CD4-positive, CD25-positive, alpha-beta regulatory T cell (primary cell): ENCODE results near the gene COL3A1. TPM values are rescaled to one million over a fixed set of nuclear protein-coding genes. Genes with fewer than 3 reads are reported as not detected.

Experiments
- ATAC-seq, 2 donors: fragments of 150-1000 bp; cut with Tn5 transposase; one replicate each; pipeline ENCODE4 v1.10.0; 2021; ENCODE audit warnings: low read depth in 2 of 2, moderate number of reproducible peaks in 2 of 2, moderate library complexity in 1 of 2
- DNase-seq, 3 donors: peaks; one replicate each; pipeline versions ENCODE4 v3.0.0 to v3.0.0-alpha.2; 2012 to 2022; ENCODE audit warnings: mixed read lengths in 1 of 3
- H3K27ac ChIP-seq: one replicate; pipeline ENCODE4 v1.7.0; 2013; ENCODE audit warnings: mild to moderate bottlenecking, low read length; ENCODE audit not compliant: insufficient read depth, poor library complexity, severe bottlenecking
- H3K27me3 ChIP-seq: one replicate; pipeline ENCODE4 v1.7.0; 2013; ENCODE audit warnings: low read length; ENCODE audit not compliant: control insufficient read depth, insufficient read depth
- H3K36me3 ChIP-seq: one replicate; pipeline ENCODE4 v1.7.0; 2013; ENCODE audit warnings: mild to moderate bottlenecking, low read length, moderate library complexity; ENCODE audit not compliant: control insufficient read depth, insufficient read depth
- H3K4me1 ChIP-seq: 2 replicates; pipeline ENCODE4 v1.7.0; 2013; ENCODE audit warnings: mild to moderate bottlenecking, low read length; ENCODE audit not compliant: insufficient read depth, control insufficient read depth, poor library complexity, severe bottlenecking
- H3K4me3 ChIP-seq: one replicate; pipeline ENCODE4 v1.7.0; 2013; ENCODE audit warnings: low read depth, mild to moderate bottlenecking, low read length, moderate library complexity
- H3K9me3 ChIP-seq, 2 experiments: 1 replicate in 1 of 2; 2 replicates in 1 of 2; pipeline ENCODE4 v1.7.0; 2013; ENCODE audit warnings: low read length in 2 of 2, mild to moderate bottlenecking in 1 of 2, moderate library complexity in 1 of 2; ENCODE audit not compliant: control insufficient read depth in 2 of 2
- H3K27ac Mint-ChIP-seq, 3 donors: one replicate each; pipeline ENCODE4 v1.8.0; 2020 to 2022; ENCODE audit warnings: mild to moderate bottlenecking in 3 of 3, mixed read lengths in 3 of 3, moderate library complexity in 2 of 3
- H3K27me3 Mint-ChIP-seq: one replicate; pipeline ENCODE4 v1.8.0; 2022; ENCODE audit warnings: mild to moderate bottlenecking, mixed read lengths
- H3K36me3 Mint-ChIP-seq: one replicate; pipeline ENCODE4 v1.8.0; 2020; ENCODE audit warnings: mixed read lengths
- H3K4me1 Mint-ChIP-seq, 4 donors: one replicate each; pipeline ENCODE4 v1.8.0; 2020 to 2022; ENCODE audit warnings: mixed read lengths in 4 of 4, mild to moderate bottlenecking in 1 of 4
- H3K4me3 Mint-ChIP-seq, 4 donors: one replicate each; pipeline ENCODE4 v1.8.0; 2020 to 2022; ENCODE audit warnings: mild to moderate bottlenecking in 4 of 4, mixed read lengths in 4 of 4, moderate library complexity in 3 of 4
- H3K9me3 Mint-ChIP-seq, 7 donors: one replicate each; pipeline ENCODE4 v1.8.0; 2020 to 2022; ENCODE audit warnings: mixed read lengths in 7 of 7, mild to moderate bottlenecking in 3 of 7, moderate library complexity in 2 of 7
- polyA plus RNA-seq, 4 donors: library from polyadenylated mRNA; unstranded; fragments of 300-500 nt; fragmentation: Illumina TruSeq; gene quantifications; one replicate each; pipeline ENCODE4 v1.2.3, GENCODE V29; 2021
- total RNA-seq: library from RNA; stranded (reverse); gene quantifications from one replicate; pipeline ENCODE4 v1.2.3, GENCODE V29; 2022

COL3A1 gene
- not detected for total RNA-seq
- polyA plus RNA-seq: not detected

GRCh38 chr2:188974164-188974563, at the start of gene COL3A1:
TSS of gene COL3A1 (plus strand) at chr2:188974373. CDS start at chr2:188974490, 117 bp downstream.
- Histone ChIP-seq H3K36me3 (no peaks in the 10 kb centered on the region), H3K4me1 (no peaks in the 10 kb centered on the region), H3K27ac (no peak within 1 kb of the TSS), H3K4me3 (no peak within 1 kb of the TSS), H3K27me3 (no peaks in the 10 kb centered on the region), H3K9me3 (no peaks in the 10 kb centered on the region)
- DNase-seq: no peak
- no peaks in the 10 kb centered on the region for H3K36me3 Mint-ChIP-seq
- no peak within 1 kb of the TSS for H3K4me3 Mint-ChIP-seq
- H3K27me3 Mint-ChIP-seq: no peaks in the 10 kb centered on the region
- no peak for ATAC-seq
- H3K4me1 Mint-ChIP-seq: peaks cover 0 to 5% (median 0%) of the 10 kb centered on the region in 4 donors
- H3K9me3 Mint-ChIP-seq: no peaks in the 10 kb centered on the region
- no peak within 1 kb of the TSS for H3K27ac Mint-ChIP-seq

GRCh38 chr2:188928643-188929042, 45.5 kb upstream of the COL3A1 start:
- no peaks in the 10 kb centered on the region for H3K27me3 ChIP-seq
- H3K4me1 Mint-ChIP-seq: no peaks in the 10 kb centered on the region
- no peaks in the 10 kb centered on the region for H3K36me3 ChIP-seq
- no peak for ATAC-seq
- no peak overlapping the region for H3K4me3 ChIP-seq
- DNase-seq: no peak
- no peak overlapping the region for H3K4me3 Mint-ChIP-seq
- H3K27me3 Mint-ChIP-seq: peaks cover 4% of the 10 kb centered on the region
- no peaks in the 10 kb centered on the region for H3K4me1 ChIP-seq
- no peak overlapping the region for H3K27ac ChIP-seq
- H3K9me3 ChIP-seq: peaks cover 0 to 6% of the 10 kb centered on the region in 2 experiments
- no peaks in the 10 kb centered on the region for H3K36me3 Mint-ChIP-seq
- H3K27ac Mint-ChIP-seq: no peak overlapping the region
- peaks cover 0 to 25% (median 4%) of the 10 kb centered on the region in 7 donors for H3K9me3 Mint-ChIP-seq

GRCh38 chr2:188931361-188931760, 42.8 kb upstream of the COL3A1 start:
- Mint-ChIP-seq H3K27ac (no peak overlapping the region), H3K36me3 (no peaks in the 10 kb centered on the region), H3K9me3 (peaks cover 0 to 16% (median 7%) of the 10 kb centered on the region in 7 donors), H3K27me3 (peaks cover 4% of the 10 kb centered on the region), H3K4me3 (no peak overlapping the region), H3K4me1 (no peaks in the 10 kb centered on the region)
- Histone ChIP-seq H3K4me1 (no peaks in the 10 kb centered on the region), H3K9me3 (peaks cover 0 to 6% of the 10 kb centered on the region in 2 experiments), H3K27me3 (no peaks in the 10 kb centered on the region), H3K36me3 (no peaks in the 10 kb centered on the region), H3K4me3 (no peak overlapping the region), H3K27ac (no peak overlapping the region)
- no peak for DNase-seq
- ATAC-seq: no peak

- H3K4me3 Mint-ChIP-seq: no peak overlapping the region
- no peaks in the 10 kb centered on the region for H3K36me3 Mint-ChIP-seq
- H3K4me1 Mint-ChIP-seq: peaks cover 0 to 1% (median 0%) of the 10 kb centered on the region in 4 donors
- Histone ChIP-seq H3K9me3 (peaks cover 0 to 1% of the 10 kb centered on the region in 2 experiments), H3K4me1 (no peaks in the 10 kb centered on the region), H3K36me3 (no peaks in the 10 kb centered on the region), H3K4me3 (no peak overlapping the region), H3K27me3 (no peaks in the 10 kb centered on the region), H3K27ac (no peak overlapping the region)
- H3K9me3 Mint-ChIP-seq: peaks cover 0 to 4% (median 2%) of the 10 kb centered on the region in 7 donors
- DNase-seq (no peak), ATAC-seq (no peak)
- H3K27me3 Mint-ChIP-seq: no peaks in the 10 kb centered on the region
- H3K27ac Mint-ChIP-seq: no peak overlapping the region
Observed at GRCh38 chr2:188937228-188938220, 36.6 kb upstream of the COL3A1 start.

GRCh38 chr2:188940171-188940570, 34.0 kb upstream of the COL3A1 start:
- no peaks in the 10 kb centered on the region for H3K27me3 ChIP-seq
- H3K4me1 Mint-ChIP-seq: peaks cover 0 to 1% (median 0%) of the 10 kb centered on the region in 4 donors
- H3K27me3 Mint-ChIP-seq: no peaks in the 10 kb centered on the region
- H3K27ac ChIP-seq: no peak overlapping the region
- ATAC-seq (no peak), DNase-seq (no peak)
- peaks cover 0 to 1% of the 10 kb centered on the region in 2 experiments for H3K9me3 ChIP-seq
- no peak overlapping the region for H3K4me3 Mint-ChIP-seq
- peaks cover 0 to 4% (median 2%) of the 10 kb centered on the region in 7 donors for H3K9me3 Mint-ChIP-seq
- H3K4me3 ChIP-seq: no peak overlapping the region
- H3K27ac Mint-ChIP-seq: no peak overlapping the region
- no peaks in the 10 kb centered on the region for H3K4me1 ChIP-seq
- H3K36me3 ChIP-seq: no peaks in the 10 kb centered on the region
- H3K36me3 Mint-ChIP-seq: no peaks in the 10 kb centered on the region

GRCh38 chr2:188944442-188944841, 29.7 kb upstream of the COL3A1 start:
- peaks cover 0 to 1% (median 0%) of the 10 kb centered on the region in 4 donors for H3K4me1 Mint-ChIP-seq
- H3K27me3 ChIP-seq: no peaks in the 10 kb centered on the region
- peaks cover 0 to 8% (median 3%) of the 10 kb centered on the region in 7 donors for H3K9me3 Mint-ChIP-seq
- H3K4me3 Mint-ChIP-seq: no peak overlapping the region
- no peaks in the 10 kb centered on the region for H3K36me3 Mint-ChIP-seq
- no peak for DNase-seq
- no peak overlapping the region for H3K27ac ChIP-seq
- no peaks in the 10 kb centered on the region for H3K9me3 ChIP-seq
- H3K27me3 Mint-ChIP-seq: no peaks in the 10 kb centered on the region
- no peaks in the 10 kb centered on the region for H3K36me3 ChIP-seq
- no peaks in the 10 kb centered on the region for H3K4me1 ChIP-seq
- H3K27ac Mint-ChIP-seq: no peak overlapping the region
- no peak for ATAC-seq
- no peak overlapping the region for H3K4me3 ChIP-seq

GRCh38 chr2:188949046-188949818, 24.9 kb upstream of the COL3A1 start:
- Mint-ChIP-seq H3K27me3 (no peaks in the 10 kb centered on the region), H3K9me3 (peaks cover 0 to 8% (median 3%) of the 10 kb centered on the region in 7 donors), H3K36me3 (no peaks in the 10 kb centered on the region), H3K27ac (no peak overlapping the region), H3K4me1 (no peaks in the 10 kb centered on the region), H3K4me3 (no peak overlapping the region)
- Histone ChIP-seq H3K36me3 (no peaks in the 10 kb centered on the region), H3K4me1 (no peaks in the 10 kb centered on the region), H3K27ac (no peak overlapping the region), H3K9me3 (no peaks in the 10 kb centered on the region), H3K4me3 (no peak overlapping the region), H3K27me3 (no peaks in the 10 kb centered on the region)
- DNase-seq (no peak), ATAC-seq (no peak)
